Measurements from ENCODE around the gene PDE6C.

PDE6C gene

DNA sequence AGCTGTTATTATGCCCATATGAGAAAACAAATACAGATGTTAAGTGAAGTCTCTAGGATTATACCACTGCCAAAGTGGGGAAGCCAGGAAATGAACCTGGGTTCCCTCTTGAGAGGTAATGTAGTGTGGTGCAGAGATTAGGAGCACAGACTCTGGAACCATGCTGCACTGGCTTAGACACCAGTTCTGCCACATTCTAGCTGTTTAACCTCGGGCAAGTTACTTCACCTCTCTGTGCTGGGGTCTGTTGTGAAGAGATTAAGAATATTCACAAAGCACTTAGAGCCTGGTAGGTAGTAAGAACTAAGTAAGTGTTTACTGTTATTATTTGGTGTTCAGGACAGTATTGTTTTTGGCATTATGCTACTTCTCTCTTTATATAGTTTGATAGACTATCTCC is 41.9 kb downstream of the PDE6C start:
- Histone ChIP-seq H3K36me3 (ENCODE audit: control insufficient read depth, insufficient read depth, low read length, severe bottlenecking) (no peaks in the 10 kb centered on the region), H3K9ac (ENCODE audit: low read length) (no peak overlapping the region), H3K4me1 (ENCODE audit: control insufficient read depth, insufficient read depth, low read length) (peaks cover 7% of the 10 kb centered on the region), H3K9me3 (ENCODE audit: control insufficient read depth, low read length) (no peaks in the 10 kb centered on the region), H3K4me3 (ENCODE audit: low read length) (no peak overlapping the region), H3K27me3 (replicated peaks; ENCODE audit: control insufficient read depth, insufficient read depth, low read length) (no peaks in the 10 kb centered on the region)
- DNase-seq (ENCODE audit: low read depth), result no peak

DNA sequence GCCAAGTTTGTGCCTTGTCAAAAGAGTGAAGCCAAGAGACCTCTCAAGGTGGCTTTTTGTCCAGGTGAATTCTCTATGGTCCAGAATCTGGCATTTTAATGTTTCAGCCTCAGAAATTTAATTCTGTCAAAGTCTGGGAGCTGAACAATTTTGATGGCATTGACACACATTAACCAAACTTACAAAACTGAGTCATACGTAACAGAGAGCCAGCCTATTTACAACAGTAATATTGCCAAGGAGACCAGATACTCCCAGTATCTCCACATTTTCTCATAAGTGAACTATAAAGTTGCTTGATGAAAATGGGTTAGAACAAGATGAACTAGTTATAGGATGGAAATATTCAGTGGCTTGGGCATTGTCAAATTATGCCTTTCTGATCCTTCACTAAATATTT is 43.8 kb downstream of the PDE6C start:
- H3K36me3 ChIP-seq (ENCODE audit: control insufficient read depth, insufficient read depth, low read length, severe bottlenecking), result peaks cover 2% of the 10 kb centered on the region
- H3K9ac ChIP-seq (ENCODE audit: low read length), result no peak overlapping the region
- no peaks in the 10 kb centered on the region for H3K27me3 ChIP-seq (replicated peaks; ENCODE audit: control insufficient read depth, insufficient read depth, low read length)
- no peak for DNase-seq (ENCODE audit: low read depth)
- H3K9me3 ChIP-seq (ENCODE audit: control insufficient read depth, low read length), result no peaks in the 10 kb centered on the region
- H3K4me3 ChIP-seq (ENCODE audit: low read length), result no peak overlapping the region
- peaks cover 7% of the 10 kb centered on the region for H3K4me1 ChIP-seq (ENCODE audit: control insufficient read depth, insufficient read depth, low read length)

DNA sequence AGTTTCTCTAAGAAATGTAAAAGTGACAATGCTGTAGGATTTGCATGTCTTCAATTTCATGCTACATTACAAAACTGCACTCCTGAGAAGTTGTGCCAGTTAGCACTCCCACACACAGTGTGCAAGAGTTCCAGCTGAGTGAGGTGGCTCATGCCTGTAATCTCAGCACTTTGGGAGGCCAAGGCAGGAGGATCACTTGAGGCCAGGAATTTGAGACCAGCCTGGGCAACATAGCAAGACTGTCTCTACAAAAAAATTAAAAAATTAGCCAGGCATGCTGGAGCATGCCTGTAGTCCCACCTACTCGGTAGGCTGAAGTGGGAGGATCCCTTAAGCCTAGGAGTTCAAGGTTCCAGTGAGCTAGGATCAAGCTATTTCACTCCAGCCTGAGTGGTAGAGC is 45.4 kb downstream of the PDE6C start:
- DNase-seq (ENCODE audit: low read depth), result no peak

DNA sequence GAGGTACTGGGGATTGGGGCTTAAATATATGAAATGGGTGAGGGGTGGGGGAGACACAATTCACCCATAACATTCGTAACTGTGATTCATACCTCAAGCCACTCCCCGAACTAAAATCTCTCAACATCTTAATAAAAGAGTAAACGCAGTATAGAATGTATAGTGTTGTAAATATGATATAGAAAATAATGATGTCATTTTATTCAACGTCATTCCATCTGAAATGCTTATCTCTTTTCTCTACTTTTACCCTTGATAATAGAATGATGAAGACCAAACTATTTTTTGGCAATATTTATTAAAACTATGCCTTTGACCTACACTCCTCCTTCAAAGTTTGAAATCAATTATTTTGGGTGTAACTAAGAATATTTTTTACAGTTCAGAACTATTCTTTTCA is 53.7 kb downstream of the PDE6C start:
- Histone ChIP-seq H3K9ac (ENCODE audit: low read length) (no peak overlapping the region), H3K4me3 (ENCODE audit: low read length) (no peak overlapping the region), H3K27me3 (replicated peaks; ENCODE audit: control insufficient read depth, insufficient read depth, low read length) (no peaks in the 10 kb centered on the region), H3K9me3 (ENCODE audit: control insufficient read depth, low read length) (no peaks in the 10 kb centered on the region), H3K36me3 (ENCODE audit: control insufficient read depth, insufficient read depth, low read length, severe bottlenecking) (peaks cover 57% of the 10 kb centered on the region), H3K4me1 (ENCODE audit: control insufficient read depth, insufficient read depth, low read length) (peaks cover 8% of the 10 kb centered on the region)
- DNase-seq (ENCODE audit: low read depth), result no peak

More for the DNA sequence above, 45.4 kb downstream of the PDE6C start:
- Histone ChIP-seq H3K4me3 (ENCODE audit: low read length) (no peak overlapping the region), H3K4me1 (ENCODE audit: control insufficient read depth, insufficient read depth, low read length) (peaks cover 5% of the 10 kb centered on the region), H3K36me3 (ENCODE audit: control insufficient read depth, insufficient read depth, low read length, severe bottlenecking) (peaks cover 2% of the 10 kb centered on the region), H3K9ac (ENCODE audit: low read length) (no peak overlapping the region), H3K27me3 (replicated peaks; ENCODE audit: control insufficient read depth, insufficient read depth, low read length) (no peaks in the 10 kb centered on the region), H3K9me3 (ENCODE audit: control insufficient read depth, low read length) (no peaks in the 10 kb centered on the region)

DNA sequence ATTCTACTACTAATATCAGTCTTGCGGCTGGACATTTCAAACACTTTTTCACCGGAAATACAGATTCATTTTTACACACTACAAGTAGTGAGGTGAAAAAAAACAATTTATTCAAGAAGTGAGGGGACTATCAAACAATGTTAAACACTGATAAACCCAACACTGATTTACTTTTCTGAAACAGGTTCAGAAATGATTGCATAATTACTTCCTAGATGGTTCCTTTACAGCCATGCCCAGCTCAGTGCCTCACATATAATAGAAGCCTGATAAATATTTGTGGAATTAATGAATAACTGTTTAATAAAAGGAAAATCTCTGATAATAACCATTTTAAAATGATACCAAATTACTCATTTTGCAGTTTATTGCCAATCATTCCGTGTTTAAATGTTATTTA is 55.5 kb downstream of the PDE6C start:
- Histone ChIP-seq H3K4me3 (ENCODE audit: low read length) (no peak overlapping the region), H3K9ac (ENCODE audit: low read length) (no peak overlapping the region), H3K27me3 (replicated peaks; ENCODE audit: control insufficient read depth, insufficient read depth, low read length) (no peaks in the 10 kb centered on the region), H3K4me1 (ENCODE audit: control insufficient read depth, insufficient read depth, low read length) (peaks cover 8% of the 10 kb centered on the region), H3K36me3 (ENCODE audit: control insufficient read depth, insufficient read depth, low read length, severe bottlenecking) (peaks cover 59% of the 10 kb centered on the region), H3K9me3 (ENCODE audit: control insufficient read depth, low read length) (no peaks in the 10 kb centered on the region)
- no peak for DNase-seq (ENCODE audit: low read depth)

DNA sequence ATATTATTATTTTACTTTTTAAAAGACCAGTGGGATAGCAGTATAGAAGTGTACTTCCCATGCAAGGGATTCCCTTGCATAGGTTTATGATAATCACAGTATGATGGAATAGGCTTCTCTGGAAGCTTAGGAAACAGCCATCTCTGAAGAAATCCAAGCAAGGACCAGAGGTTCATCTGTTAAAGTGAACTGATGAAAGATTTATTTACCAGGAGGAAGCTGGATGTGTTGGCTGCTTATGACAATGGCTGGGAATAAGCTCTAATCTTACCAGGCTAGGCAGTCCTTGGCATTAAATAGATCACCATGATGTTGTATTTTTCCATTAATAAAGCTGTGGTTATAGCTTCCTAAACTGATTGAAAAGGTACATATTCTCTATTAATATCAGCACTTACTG is 58.0 kb downstream of the PDE6C start:
- H3K9me3 ChIP-seq (ENCODE audit: control insufficient read depth, low read length), result no peaks in the 10 kb centered on the region
- H3K4me3 ChIP-seq (ENCODE audit: low read length), result no peak overlapping the region
- no peak for DNase-seq (ENCODE audit: low read depth)
- no peak overlapping the region for H3K9ac ChIP-seq (ENCODE audit: low read length)
- no peaks in the 10 kb centered on the region for H3K27me3 ChIP-seq (replicated peaks; ENCODE audit: control insufficient read depth, insufficient read depth, low read length)
- H3K4me1 ChIP-seq (ENCODE audit: control insufficient read depth, insufficient read depth, low read length), result no peaks in the 10 kb centered on the region
- peaks cover 81% of the 10 kb centered on the region for H3K36me3 ChIP-seq (ENCODE audit: control insufficient read depth, insufficient read depth, low read length, severe bottlenecking)

DNA sequence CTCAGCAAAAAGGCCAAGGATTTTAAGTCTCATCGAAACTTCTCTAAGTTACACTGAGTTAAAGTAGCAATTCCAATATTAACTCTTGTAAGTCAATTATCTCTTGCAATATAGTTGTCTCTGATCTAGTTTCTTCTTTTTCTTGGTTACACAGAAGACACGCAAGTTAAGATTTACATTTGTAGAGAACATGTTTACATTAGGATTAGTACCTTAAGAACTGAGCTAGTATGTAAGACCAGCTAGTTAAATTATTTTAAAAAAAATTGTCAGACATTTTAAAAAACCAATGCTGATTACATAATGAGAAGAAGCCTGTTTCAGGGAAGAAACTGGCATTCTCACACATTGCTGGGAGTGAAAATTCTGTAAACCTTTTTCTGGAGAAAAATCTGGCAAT is 58.7 kb downstream of the PDE6C start:
- Histone ChIP-seq H3K4me1 (ENCODE audit: control insufficient read depth, insufficient read depth, low read length) (no peaks in the 10 kb centered on the region), H3K36me3 (ENCODE audit: control insufficient read depth, insufficient read depth, low read length, severe bottlenecking) (peaks cover 83% of the 10 kb centered on the region), H3K27me3 (replicated peaks; ENCODE audit: control insufficient read depth, insufficient read depth, low read length) (no peaks in the 10 kb centered on the region), H3K4me3 (ENCODE audit: low read length) (no peak overlapping the region), H3K9ac (ENCODE audit: low read length) (no peak overlapping the region), H3K9me3 (ENCODE audit: control insufficient read depth, low read length) (no peaks in the 10 kb centered on the region)
- no peak for DNase-seq (ENCODE audit: low read depth)

DNA sequence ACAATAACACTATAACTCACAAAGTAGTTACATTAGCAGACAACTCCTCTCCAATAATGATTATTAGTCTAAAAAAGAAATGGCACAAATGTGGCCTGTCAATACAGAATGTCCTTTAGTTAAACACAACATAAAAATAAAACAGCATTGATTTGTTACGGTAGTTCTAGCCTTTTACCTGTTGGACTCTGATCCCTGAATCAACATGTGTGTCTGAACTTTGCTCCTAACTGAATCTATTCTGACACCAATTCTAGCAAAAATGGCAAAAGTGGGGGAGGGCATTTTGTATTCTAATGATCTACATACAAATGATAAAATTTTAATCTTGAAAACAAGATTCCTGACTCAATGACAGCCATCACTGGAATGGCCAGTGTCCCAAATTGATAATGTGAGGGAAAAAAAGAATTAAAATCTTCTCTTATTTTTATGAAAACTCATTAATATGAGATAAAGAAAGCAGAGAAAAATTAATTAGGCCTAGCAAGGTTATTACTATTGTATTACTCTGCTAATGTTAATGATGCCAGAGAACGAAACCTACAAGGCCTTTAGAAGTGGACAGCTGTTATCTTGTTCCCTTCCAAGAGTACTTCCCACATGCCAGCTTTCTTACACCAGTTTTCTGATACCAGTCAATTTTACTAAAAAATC is 59.8 kb downstream of the PDE6C start:
- Histone ChIP-seq H3K9ac (ENCODE audit: low read length) (no peak overlapping the region), H3K36me3 (ENCODE audit: control insufficient read depth, insufficient read depth, low read length, severe bottlenecking) (peaks cover 79% of the 10 kb centered on the region), H3K4me3 (ENCODE audit: low read length) (no peak overlapping the region), H3K9me3 (ENCODE audit: control insufficient read depth, low read length) (no peaks in the 10 kb centered on the region), H3K4me1 (ENCODE audit: control insufficient read depth, insufficient read depth, low read length) (no peaks in the 10 kb centered on the region), H3K27me3 (replicated peaks; ENCODE audit: control insufficient read depth, insufficient read depth, low read length) (no peaks in the 10 kb centered on the region)
- no peak for DNase-seq (ENCODE audit: low read depth)

DNA sequence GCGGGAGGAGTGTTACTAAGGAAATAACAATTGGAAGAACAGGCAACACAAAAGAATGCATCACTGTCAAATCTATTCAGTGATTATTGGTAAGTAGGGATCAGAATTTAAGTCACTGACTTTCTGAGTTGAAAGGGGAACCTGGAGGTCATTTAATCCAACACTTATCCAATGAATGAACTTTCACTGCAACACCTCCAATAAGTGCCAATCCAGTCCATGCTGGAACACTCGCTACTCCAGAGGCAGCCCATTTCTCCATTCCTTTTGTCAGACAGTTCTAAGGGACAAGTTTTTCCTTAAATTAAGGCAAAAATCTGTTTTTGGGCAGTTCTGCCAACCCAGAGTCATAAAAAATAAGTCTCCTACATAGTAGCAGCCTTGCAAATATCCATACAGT is 60.6 kb downstream of the PDE6C start:
- peaks cover 79% of the 10 kb centered on the region for H3K36me3 ChIP-seq (ENCODE audit: control insufficient read depth, insufficient read depth, low read length, severe bottlenecking)
- DNase-seq (ENCODE audit: low read depth), result no peak
- H3K4me3 ChIP-seq (ENCODE audit: low read length), result no peak overlapping the region
- H3K9me3 ChIP-seq (ENCODE audit: control insufficient read depth, low read length), result no peaks in the 10 kb centered on the region
- H3K9ac ChIP-seq (ENCODE audit: low read length), result no peak overlapping the region
- H3K27me3 ChIP-seq (replicated peaks; ENCODE audit: control insufficient read depth, insufficient read depth, low read length), result no peaks in the 10 kb centered on the region
- H3K4me1 ChIP-seq (ENCODE audit: control insufficient read depth, insufficient read depth, low read length), result no peaks in the 10 kb centered on the region

DNA sequence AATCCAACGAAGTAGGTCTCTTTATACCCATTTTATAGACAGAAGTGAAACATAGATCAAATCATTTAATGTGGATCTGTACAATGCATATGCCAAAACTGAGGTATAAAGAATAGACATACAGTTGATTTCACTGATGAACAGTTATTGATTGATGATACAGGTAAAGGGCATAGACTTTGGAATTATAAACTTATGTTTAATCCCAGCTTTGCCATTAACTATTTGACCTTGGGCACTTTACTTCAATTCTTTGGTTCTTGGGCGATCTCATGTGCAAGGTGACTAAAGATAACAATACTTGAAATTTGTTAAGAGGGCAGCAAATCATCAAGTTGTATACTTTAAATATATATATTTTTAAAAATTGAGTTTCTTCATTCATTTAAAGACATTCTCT is 61.5 kb downstream of the PDE6C start:
- DNase-seq (ENCODE audit: low read depth), result no peak
- no peaks in the 10 kb centered on the region for H3K9me3 ChIP-seq (ENCODE audit: control insufficient read depth, low read length)
- peaks cover 79% of the 10 kb centered on the region for H3K36me3 ChIP-seq (ENCODE audit: control insufficient read depth, insufficient read depth, low read length, severe bottlenecking)
- no peak overlapping the region for H3K9ac ChIP-seq (ENCODE audit: low read length)
- H3K27me3 ChIP-seq (replicated peaks; ENCODE audit: control insufficient read depth, insufficient read depth, low read length), result no peaks in the 10 kb centered on the region
- no peaks in the 10 kb centered on the region for H3K4me1 ChIP-seq (ENCODE audit: control insufficient read depth, insufficient read depth, low read length)
- no peak overlapping the region for H3K4me3 ChIP-seq (ENCODE audit: low read length)

DNA sequence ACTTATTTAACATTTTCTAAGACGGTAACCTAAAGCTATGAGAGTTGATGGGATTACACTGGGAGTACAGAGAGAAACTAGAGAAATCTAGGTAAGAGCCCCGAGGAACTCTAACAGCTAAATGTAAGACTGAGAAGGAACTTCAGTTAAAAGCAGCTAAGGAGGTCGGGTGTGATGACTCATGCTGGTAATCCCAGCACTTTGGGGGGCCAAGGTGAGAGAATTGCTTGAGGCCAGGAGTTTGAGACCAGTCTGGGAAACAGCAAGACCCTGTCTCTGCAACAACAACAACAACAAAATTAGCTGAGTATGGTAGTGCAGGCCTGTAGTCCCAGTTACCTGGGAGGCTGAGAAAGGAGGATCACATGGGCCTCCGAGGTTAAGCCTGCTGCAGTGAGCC is 66.0 kb downstream of the PDE6C start:
- no peak overlapping the region for H3K4me3 ChIP-seq (ENCODE audit: low read length)
- H3K4me1 ChIP-seq (ENCODE audit: control insufficient read depth, insufficient read depth, low read length), result no peaks in the 10 kb centered on the region
- no peaks in the 10 kb centered on the region for H3K27me3 ChIP-seq (replicated peaks; ENCODE audit: control insufficient read depth, insufficient read depth, low read length)
- no peak for DNase-seq (ENCODE audit: low read depth)
- H3K36me3 ChIP-seq (ENCODE audit: control insufficient read depth, insufficient read depth, low read length, severe bottlenecking), result peaks cover 73% of the 10 kb centered on the region
- no peak overlapping the region for H3K9ac ChIP-seq (ENCODE audit: low read length)
- no peaks in the 10 kb centered on the region for H3K9me3 ChIP-seq (ENCODE audit: control insufficient read depth, low read length)

Data from adipocyte (in vitro differentiated cells).